HG03378 (cell line): Measurements from ENCODE around the gene RAMACL.
"Not testable (repeated sequence)": the region's sequence is repeated elsewhere in the genome, so short reads cannot be mapped to it uniquely, and the experiment has no call there.

Source experiments
- ATAC-seq: cut with Tn5 transposase; IDR thresholded peaks from one replicate; pipeline ENCODE4 v1.9.1; 2021; ENCODE audit warnings: mild to moderate bottlenecking, moderate library complexity; ENCODE audit not compliant: unreplicated experiment

Gene RAMACL

DNA sequence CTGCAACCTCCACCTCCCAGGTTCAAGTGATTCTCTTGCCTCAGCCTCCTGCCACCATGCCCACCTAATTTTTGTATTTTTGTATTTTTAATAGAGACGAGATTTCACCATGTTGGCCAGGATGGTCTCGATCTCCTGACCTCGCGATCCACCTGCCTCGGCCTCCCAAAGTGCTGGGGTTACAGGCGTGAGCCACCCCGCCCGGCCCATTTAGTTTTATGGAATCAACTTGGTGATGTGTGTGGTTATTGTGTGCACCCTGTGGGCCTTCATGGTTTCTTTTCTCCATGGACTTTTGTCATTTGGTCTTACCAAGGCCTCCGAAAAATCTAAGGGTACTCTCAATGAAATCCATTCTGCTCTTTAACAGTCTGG lies 47.5 kb downstream of the RAMACL start:
- ATAC-seq, result not testable (repeated sequence)

DNA sequence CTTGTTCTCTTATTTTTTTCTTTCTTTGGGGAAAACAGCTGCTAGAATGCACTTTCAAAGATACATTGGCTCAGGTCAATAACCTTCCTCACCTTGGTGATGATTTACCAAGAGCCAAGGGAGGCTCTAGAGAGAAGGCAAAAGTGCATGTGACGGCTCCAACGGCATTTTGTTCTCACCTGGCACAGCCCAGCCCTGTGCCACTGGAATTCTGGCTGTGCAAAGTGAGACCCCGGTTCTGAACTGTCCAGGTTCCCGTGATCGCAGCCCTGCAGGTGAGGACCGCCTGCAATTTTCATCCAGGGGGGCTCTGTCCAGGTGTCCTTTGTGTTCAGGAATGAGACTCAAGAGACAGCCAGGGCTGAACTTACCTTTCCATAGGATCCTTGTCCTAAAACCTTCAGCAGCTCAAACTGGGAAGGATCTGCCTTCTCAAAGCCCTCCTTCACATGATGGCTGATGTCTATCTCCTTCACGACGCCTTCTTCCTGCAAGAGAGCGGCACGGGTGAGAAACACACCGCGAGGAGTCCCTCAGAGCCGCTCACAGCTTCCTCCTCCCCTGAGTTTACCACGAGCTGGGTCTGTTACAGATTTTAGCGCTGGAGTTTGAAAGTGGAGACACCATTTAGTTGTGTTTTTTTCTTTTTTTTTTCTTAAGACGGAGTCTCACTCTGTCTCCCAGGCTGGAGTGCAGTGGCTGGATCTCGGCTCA lies 48.0 kb downstream of the RAMACL start:
- no peak for ATAC-seq

DNA sequence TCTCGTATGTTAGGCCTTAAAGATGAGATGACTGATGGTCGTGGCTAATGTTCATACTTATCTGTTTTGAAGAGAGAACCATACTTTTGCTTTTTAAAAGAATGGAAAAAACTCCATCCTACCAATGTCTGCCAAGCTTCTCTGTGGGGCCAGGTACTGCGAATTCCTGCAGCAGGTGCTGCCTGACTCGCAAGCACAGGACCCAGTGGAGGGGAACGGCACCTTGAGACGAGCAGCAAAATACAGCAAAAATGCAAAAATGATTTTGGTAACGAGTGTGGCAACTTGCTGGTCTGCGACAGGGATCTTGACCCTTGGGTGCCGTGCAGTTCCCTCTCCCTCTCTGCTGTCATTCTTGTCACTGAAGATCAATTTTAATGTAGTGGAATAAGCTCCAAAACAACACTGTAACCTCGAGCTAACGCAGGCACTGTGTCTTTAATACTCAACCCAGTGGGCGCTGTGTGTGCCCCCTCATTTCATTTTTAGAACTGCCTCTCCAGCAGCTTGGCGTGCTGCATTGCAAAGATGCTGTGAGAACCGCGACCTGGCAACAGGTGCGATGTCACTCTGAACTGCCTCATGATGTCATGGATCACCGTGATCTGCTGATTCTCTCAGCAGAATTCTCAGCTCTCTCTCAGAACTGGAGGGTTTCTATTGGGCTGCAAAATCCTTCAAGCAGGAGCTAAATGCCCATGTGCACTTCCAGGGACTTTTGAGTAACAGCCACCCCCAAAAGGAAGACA lies 51.6 kb downstream of the RAMACL start:
- ATAC-seq, result no peak

DNA sequence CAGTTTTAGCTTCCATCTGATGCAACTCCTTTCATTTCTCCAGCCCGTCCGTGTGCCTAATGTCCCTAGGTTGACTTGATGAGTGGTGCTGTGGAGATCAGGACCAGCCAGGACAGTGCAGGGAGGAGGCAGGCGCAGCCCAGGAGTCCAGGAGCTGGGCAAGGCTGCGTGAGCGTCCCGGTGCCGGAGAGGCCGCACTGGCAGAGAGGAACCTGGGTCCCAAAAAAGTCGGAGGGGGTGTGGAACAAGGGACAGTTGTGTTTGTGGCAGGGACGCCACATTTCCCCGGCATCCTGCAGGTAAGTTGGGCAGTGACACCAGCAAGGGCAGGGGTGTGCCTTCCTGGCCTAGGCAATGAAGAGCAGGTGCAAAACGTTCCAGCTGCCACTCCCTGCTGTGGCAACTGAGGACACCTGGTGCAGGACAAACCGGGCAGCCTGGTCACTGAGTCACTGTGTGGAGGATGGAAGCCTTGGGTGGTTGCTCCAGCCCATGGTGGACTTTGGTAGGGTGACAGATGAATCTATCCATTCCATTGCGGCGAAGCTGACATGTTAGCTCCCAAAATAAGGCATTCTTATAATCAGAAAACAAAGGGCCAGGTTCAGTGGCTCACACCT lies 53.2 kb downstream of the RAMACL start:
- no peak for ATAC-seq
